Suprapubic skin (tissue), 4 donors: ENCODE measurements around the gene NFYC. TPM values are rescaled to one million over a fixed set of nuclear protein-coding genes. Genes with fewer than 3 reads are reported as not detected.

Experiments used
- DNase-seq, 2 donors: peaks; one replicate each; pipeline ENCODE4 v3.0.0-alpha.2; 2019; ENCODE audit warnings: low spot score in 2 of 2
- H3K27ac ChIP-seq: fragments of 200-600 bp; sonication (generic); one replicate; pipeline ENCODE4 v1.5.1; 2019
- H3K27me3 ChIP-seq: fragments of 200-600 bp; sonication (generic); one replicate; pipeline ENCODE4 v1.5.1; 2019
- H3K36me3 ChIP-seq: fragments of 200-600 bp; sonication (generic); one replicate; pipeline ENCODE4 v1.5.1; 2019
- H3K4me1 ChIP-seq: fragments of 200-600 bp; sonication (generic); one replicate; pipeline ENCODE4 v1.5.1; 2019
- H3K4me3 ChIP-seq: fragments of 200-600 bp; sonication (generic); one replicate; pipeline ENCODE4 v1.5.1; 2019; ENCODE audit warnings: mild to moderate bottlenecking
- H3K9me3 ChIP-seq: fragments of 200-600 bp; sonication (generic); one replicate; pipeline ENCODE4 v1.5.1; 2019
- EP300 ChIP-seq: sonication (generic); formaldehyde crosslinking; IDR thresholded peaks from one replicate; pipeline ENCODE4 v1.6.1; 2017; ENCODE audit warnings: antibody characterized with exemption
- POLR2A ChIP-seq, 2 donors: fragments of 450-650 bp; IDR thresholded peaks; one replicate each; pipeline ENCODE4 v1.6.1; 2017; ENCODE audit warnings: antibody characterized with exemption in 2 of 2, mild to moderate bottlenecking in 2 of 2, moderate library complexity in 2 of 2
- POLR2AphosphoS5 ChIP-seq, 3 donors: sonication (generic); formaldehyde crosslinking; IDR thresholded peaks; one replicate each; pipeline ENCODE4 v1.6.1; 2017; ENCODE audit warnings: antibody characterized with exemption in 3 of 3
- WGBS: methylation state at CpG from one replicate; pipeline ENCODE4 v1.1.5; 2018; 5-methylcytosine and 5-hydroxymethylcytosine counted together
- total RNA-seq, 4 donors: library from RNA; depleted of rRNA; stranded (reverse); fragments of >200 nt; gene quantifications; one replicate each; pipeline ENCODE4 v1.1.0, GENCODE V29; 2016
- TF ChIP-seq, protein P1 (sequence below), 2 donors: fragments of 200-600 bp in 1 of 2; fragments of 450-650 bp in 1 of 2; sonication (generic) in 1 of 2; IDR thresholded peaks; one replicate each; pipeline ENCODE4 v1.5.1; 2016 to 2019; ENCODE audit warnings: antibody characterized with exemption in 2 of 2, mild to moderate bottlenecking in 1 of 2, moderate library complexity in 1 of 2

Gene NFYC
- total RNA-seq, 4 donors from 2014 or later = 62.9 to 111 (median 83.5) TPM

DNA sequence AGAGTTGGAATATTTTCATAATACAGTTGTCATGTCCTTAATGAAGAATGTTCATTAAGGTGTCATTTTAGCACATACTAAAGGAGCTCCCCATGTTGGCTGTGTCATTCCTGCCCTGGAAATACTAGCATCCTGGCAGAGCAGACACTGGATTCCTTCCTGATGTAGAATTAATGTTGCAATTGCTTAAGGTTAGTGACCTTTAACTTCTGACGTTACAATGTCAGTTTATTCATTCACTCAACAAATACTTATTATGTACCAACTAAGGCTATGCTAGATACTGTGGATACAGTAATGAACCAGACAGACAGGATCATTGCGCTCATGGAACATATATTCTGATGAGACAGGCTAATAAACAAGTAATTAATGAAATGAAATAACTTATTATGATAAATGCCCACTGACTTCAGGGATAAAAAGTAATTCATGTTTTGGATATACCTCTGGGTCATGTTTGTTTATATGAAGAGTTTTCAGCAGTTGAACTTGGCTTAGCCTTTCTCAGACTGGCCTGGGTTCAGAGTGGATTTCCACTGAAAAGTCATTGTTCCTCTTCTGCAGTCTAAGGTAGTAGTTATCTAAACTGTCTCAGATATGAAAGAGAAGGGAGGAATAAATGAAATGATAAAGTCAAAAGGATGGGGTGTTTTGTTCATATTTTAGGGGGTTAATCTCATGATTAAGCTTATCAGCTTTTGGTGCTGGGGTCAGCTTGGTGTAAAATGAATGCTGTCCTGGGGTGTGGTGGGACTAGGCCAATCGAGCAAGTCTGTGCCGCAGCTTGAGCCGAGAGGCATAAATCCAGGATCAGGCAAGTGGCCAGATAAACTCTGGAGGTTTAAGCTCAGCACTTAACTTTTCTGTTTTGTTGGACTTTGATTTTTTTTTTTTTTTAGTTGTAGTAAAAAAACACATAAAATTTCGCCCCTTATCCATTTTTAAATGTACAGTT is 48.8 kb downstream of the NFYC start:
- H3K27ac ChIP-seq = no peak overlapping the region
- no peak overlapping the region for H3K4me3 ChIP-seq
- H3K36me3 ChIP-seq = peaks cover 29% of the 10 kb centered on the region
- 54% methylated on average over 6 of the region's 6 CpGs for WGBS
- no peaks in the 10 kb centered on the region for H3K27me3 ChIP-seq
- no peak for DNase-seq
- peaks cover 10% of the 10 kb centered on the region for H3K4me1 ChIP-seq
- no peaks in the 10 kb centered on the region for H3K9me3 ChIP-seq
- TF ChIP-seq POLR2AphosphoS5 (IDR thresholded peaks at IDR 0.05) (no peak), POLR2A (IDR thresholded peaks at IDR 0.05) (no peak), EP300 (no peak)
- TF ChIP-seq, protein P1, sequence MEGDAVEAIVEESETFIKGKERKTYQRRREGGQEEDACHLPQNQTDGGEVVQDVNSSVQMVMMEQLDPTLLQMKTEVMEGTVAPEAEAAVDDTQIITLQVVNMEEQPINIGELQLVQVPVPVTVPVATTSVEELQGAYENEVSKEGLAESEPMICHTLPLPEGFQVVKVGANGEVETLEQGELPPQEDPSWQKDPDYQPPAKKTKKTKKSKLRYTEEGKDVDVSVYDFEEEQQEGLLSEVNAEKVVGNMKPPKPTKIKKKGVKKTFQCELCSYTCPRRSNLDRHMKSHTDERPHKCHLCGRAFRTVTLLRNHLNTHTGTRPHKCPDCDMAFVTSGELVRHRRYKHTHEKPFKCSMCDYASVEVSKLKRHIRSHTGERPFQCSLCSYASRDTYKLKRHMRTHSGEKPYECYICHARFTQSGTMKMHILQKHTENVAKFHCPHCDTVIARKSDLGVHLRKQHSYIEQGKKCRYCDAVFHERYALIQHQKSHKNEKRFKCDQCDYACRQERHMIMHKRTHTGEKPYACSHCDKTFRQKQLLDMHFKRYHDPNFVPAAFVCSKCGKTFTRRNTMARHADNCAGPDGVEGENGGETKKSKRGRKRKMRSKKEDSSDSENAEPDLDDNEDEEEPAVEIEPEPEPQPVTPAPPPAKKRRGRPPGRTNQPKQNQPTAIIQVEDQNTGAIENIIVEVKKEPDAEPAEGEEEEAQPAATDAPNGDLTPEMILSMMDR (IDR thresholded peaks at IDR 0.05) = no peak

GRCh38 chr1:40740997-40741736 is 49.7 kb downstream of the NFYC start:
- no peaks in the 10 kb centered on the region for H3K9me3 ChIP-seq
- H3K4me3 ChIP-seq = no peak overlapping the region
- TF ChIP-seq EP300 (no peak), POLR2AphosphoS5 (IDR thresholded peaks at IDR 0.05) (no peak)
- DNase-seq = no peak
- peaks cover 29% of the 10 kb centered on the region for H3K36me3 ChIP-seq
- H3K27ac ChIP-seq = no peak overlapping the region
- WGBS = 93% methylated on average over 7 of the region's 7 CpGs
- no peaks in the 10 kb centered on the region for H3K27me3 ChIP-seq
- H3K4me1 ChIP-seq = peaks cover 6% of the 10 kb centered on the region

DNA sequence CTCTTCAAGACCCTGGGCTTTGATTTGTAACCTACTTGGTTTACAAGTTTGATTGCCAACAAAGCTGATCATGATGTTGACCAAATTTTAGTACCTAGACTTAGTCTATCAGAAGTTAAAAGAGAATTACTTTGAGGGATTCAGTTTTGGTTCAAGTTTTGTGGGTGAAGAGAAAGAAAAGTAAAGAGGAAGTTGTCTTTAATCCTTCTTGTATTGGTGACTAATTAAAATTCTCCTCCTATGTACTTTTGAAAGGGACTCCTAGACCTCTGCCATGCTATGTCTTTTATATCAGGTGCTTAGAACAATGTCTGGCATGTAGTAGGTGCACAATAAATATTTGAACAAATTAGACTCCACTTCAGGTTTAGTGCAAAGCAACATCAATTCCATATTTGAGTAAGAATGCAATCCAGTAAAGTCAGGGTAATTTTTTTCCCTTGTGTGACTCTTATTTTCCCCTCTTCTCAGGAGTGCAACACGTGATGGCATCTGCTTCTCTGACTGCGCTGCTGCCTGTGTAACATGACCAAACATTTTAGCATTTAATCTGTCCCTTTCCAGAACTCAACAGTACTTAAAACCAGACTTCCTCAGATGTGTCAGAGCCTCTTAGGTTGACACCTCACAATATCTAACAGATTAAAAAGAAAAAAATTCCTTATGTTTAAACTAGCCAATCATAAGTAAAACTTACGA is 51.0 kb downstream of the NFYC start:
- Histone ChIP-seq H3K36me3 (peaks cover 29% of the 10 kb centered on the region), H3K9me3 (no peaks in the 10 kb centered on the region), H3K27ac (no peak overlapping the region), H3K27me3 (no peaks in the 10 kb centered on the region), H3K4me1 (peaks cover 5% of the 10 kb centered on the region), H3K4me3 (no peak overlapping the region)
- TF ChIP-seq EP300 (no peak), POLR2A (IDR thresholded peaks at IDR 0.05) (no peak)
- TF ChIP-seq, protein P1 (IDR thresholded peaks at IDR 0.05) = no peak
- DNase-seq = no peak
- 82% methylated on average over 3 of the region's 3 CpGs for WGBS

DNA sequence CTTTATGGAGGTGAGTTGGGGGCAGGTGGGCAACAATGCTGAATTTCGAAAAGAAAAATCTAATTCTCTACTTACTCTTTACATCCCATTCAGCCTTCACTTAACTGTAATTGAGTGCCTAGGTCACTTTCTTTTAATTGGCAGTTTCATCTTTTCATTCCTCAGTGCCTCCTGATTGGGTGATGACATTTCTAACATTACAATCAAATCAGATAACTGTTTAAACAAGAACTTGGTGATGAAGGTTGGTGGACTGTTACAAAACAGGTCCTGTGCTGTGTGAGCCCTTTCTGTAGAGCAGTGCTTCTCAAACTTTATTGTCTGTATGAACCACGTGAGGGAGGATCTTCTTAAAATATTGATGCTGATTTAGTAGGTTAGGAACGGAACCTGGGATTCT is 51.9 kb downstream of the NFYC start:
- Histone ChIP-seq H3K36me3 (peaks cover 38% of the 10 kb centered on the region), H3K27ac (no peak overlapping the region), H3K9me3 (no peaks in the 10 kb centered on the region), H3K27me3 (no peaks in the 10 kb centered on the region), H3K4me3 (no peak overlapping the region), H3K4me1 (peaks cover 5% of the 10 kb centered on the region)
- DNase-seq = no peak
- WGBS = 92% methylated on average over 3 of the region's 3 CpGs
- TF ChIP-seq EP300 = no peak
- no peak for TF ChIP-seq POLR2AphosphoS5 (IDR thresholded peaks at IDR 0.05)
- no peak for TF ChIP-seq POLR2A (IDR thresholded peaks at IDR 0.05)
- TF ChIP-seq, protein P1 (IDR thresholded peaks at IDR 0.05) = no peak

DNA sequence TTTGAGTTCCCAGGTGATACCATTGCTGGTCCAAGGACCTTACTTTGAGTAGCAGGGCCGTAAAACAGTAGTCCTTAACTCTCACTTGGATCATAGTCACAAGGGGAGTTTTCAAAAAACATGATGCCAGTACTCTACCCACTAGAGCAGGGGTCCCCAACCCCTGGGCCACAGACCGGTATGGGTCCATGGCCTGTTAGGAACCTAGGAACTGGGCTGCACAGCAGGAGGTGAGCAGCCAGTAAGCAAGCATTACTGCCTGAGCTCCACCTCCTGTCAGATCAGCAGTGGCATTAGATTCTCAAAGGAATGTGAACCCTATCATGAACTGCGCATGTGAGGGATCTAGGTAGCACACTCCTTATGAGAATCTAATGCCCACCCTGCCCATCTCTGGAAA is 52.4 kb downstream of the NFYC start:
- TF ChIP-seq, protein P1 (IDR thresholded peaks at IDR 0.05) = no peak
- no peak for TF ChIP-seq EP300
- no peak for TF ChIP-seq POLR2A (IDR thresholded peaks at IDR 0.05)
- TF ChIP-seq POLR2AphosphoS5 (IDR thresholded peaks at IDR 0.05) = no peak
- Histone ChIP-seq H3K4me3 (no peak overlapping the region), H3K9me3 (no peaks in the 10 kb centered on the region), H3K36me3 (peaks cover 40% of the 10 kb centered on the region), H3K27ac (no peak overlapping the region), H3K27me3 (no peaks in the 10 kb centered on the region), H3K4me1 (peaks cover 5% of the 10 kb centered on the region)
- no peak for DNase-seq
- 100% methylated on average over 3 of the region's 3 CpGs for WGBS
